GM23338 (cell line): Measurements from ENCODE around the gene PVR. TPM values are rescaled to one million over a fixed set of nuclear protein-coding genes. Genes with fewer than 3 reads are reported as not detected.

Experiments used
- ATAC-seq: fragments of 200-7000 bp; cut with Tn5 transposase; 3 replicates; pipeline ENCODE4 v1.9.1; 2020
- DNase-seq: peaks from one replicate; pipeline ENCODE4 v3.0.0-alpha.2; 2015; ENCODE audit warnings: low spot score
- H2AFZ ChIP-seq: fragments of 200-600 bp; sonication (generic); 2 replicates; pipeline ENCODE4 v1.8.0; 2016; ENCODE audit warnings: antibody characterized with exemption, mild to moderate bottlenecking, moderate library complexity
- H3F3A ChIP-seq: fragments of 200-600 bp; sonication (generic); replicated peaks from 2 replicates; pipeline ENCODE4 v1.8.0; 2017; ENCODE audit warnings: antibody characterized with exemption, mixed run types, low read depth
- H3K27ac ChIP-seq: fragments of 200-600 bp; sonication (generic); 2 replicates; pipeline ENCODE4 v1.6.1; 2016; ENCODE audit warnings: low read depth
- H3K27me3 ChIP-seq: fragments of 200-600 bp; sonication (generic); 2 replicates; pipeline ENCODE4 v1.8.0; 2016; ENCODE audit warnings: mild to moderate bottlenecking, mixed run types, moderate library complexity; ENCODE audit not compliant: insufficient read depth
- H3K36me3 ChIP-seq: fragments of 200-600 bp; sonication (generic); 2 replicates; pipeline ENCODE4 v1.8.0; 2016; ENCODE audit warnings: mild to moderate bottlenecking; ENCODE audit not compliant: insufficient read depth
- H3K4me1 ChIP-seq: fragments of 200-600 bp; sonication (generic); 2 replicates; pipeline ENCODE4 v1.8.0; 2016; ENCODE audit warnings: mild to moderate bottlenecking, moderate library complexity; ENCODE audit not compliant: insufficient read depth
- H3K4me2 ChIP-seq: fragments of 200-600 bp; sonication (generic); 2 replicates; pipeline ENCODE4 v1.7.1; 2017; ENCODE audit warnings: mixed run types
- H3K4me3 ChIP-seq: fragments of 200-600 bp; sonication (generic); 2 replicates; pipeline ENCODE4 v1.6.1; 2016; ENCODE audit warnings: mixed run types
- H3K79me2 ChIP-seq: fragments of 200-600 bp; sonication (generic); replicated peaks from 2 replicates; pipeline ENCODE4 v1.8.0; 2017; ENCODE audit warnings: mild to moderate bottlenecking; ENCODE audit not compliant: insufficient read depth
- H3K9me2 ChIP-seq: fragments of 200-600 bp; sonication (generic); 2 replicates; pipeline ENCODE4 v1.8.0; 2017; ENCODE audit not compliant: insufficient read depth
- H4K20me1 ChIP-seq: fragments of 200-600 bp; sonication (generic); replicated peaks from 2 replicates; pipeline ENCODE4 v1.8.0; 2017; ENCODE audit warnings: mild to moderate bottlenecking; ENCODE audit not compliant: insufficient read depth
- H3K27ac Mint-ChIP-seq: 2 replicates; pipeline ENCODE4 v1.8.0; 2020; ENCODE audit warnings: inconsistent platforms, mild to moderate bottlenecking, moderate library complexity, mixed read lengths
- H3K27me3 Mint-ChIP-seq: 3 replicates; pipeline ENCODE4 v1.8.0; 2022; ENCODE audit warnings: low read depth, mild to moderate bottlenecking, moderate library complexity, mixed read lengths, inconsistent platforms; ENCODE audit not compliant: insufficient read depth, poor library complexity
- H3K36me3 Mint-ChIP-seq: 3 replicates; pipeline ENCODE4 v1.8.0; 2021; ENCODE audit warnings: low read depth, mild to moderate bottlenecking, inconsistent platforms, moderate library complexity, mixed read lengths
- H3K4me1 Mint-ChIP-seq: 3 replicates; pipeline ENCODE4 v1.8.0; 2020; ENCODE audit warnings: mild to moderate bottlenecking, inconsistent platforms, mixed read lengths
- H3K4me3 Mint-ChIP-seq: 3 replicates; pipeline ENCODE4 v1.8.0; 2021; ENCODE audit warnings: moderate library complexity, mild to moderate bottlenecking, inconsistent platforms, mixed read lengths
- H3K9me3 Mint-ChIP-seq: 3 replicates; pipeline ENCODE4 v1.8.0; 2020; ENCODE audit warnings: moderate library complexity, mild to moderate bottlenecking, inconsistent platforms, mixed read lengths
- CREB1 ChIP-seq: fragments of 250-450 bp; sonication (Bioruptor Pico); IDR thresholded peaks from 2 replicates; pipeline ENCODE4 v1.5.0; 2020; ENCODE audit warnings: low read depth, mild to moderate bottlenecking, moderate library complexity
- EZH2phosphoT487 ChIP-seq: fragments of 200-600 bp; sonication (generic); IDR thresholded peaks from one replicate; pipeline ENCODE4 v1.8.1; 2018; ENCODE audit warnings: antibody characterized with exemption; ENCODE audit not compliant: unreplicated experiment
- POLR2AphosphoS5 ChIP-seq: IDR thresholded peaks from 2 replicates; pipeline ENCODE4 v1.6.1; 2016; ENCODE audit warnings: antibody characterized with exemption, low read depth
- STAT1 ChIP-seq: IDR thresholded peaks from one replicate; pipeline ENCODE4 v1.6.1; 2016; ENCODE audit warnings: antibody characterized with exemption; ENCODE audit not compliant: unreplicated experiment
- polyA plus RNA-seq: library from polyadenylated mRNA; unstranded; fragments of >200 nt; fragmentation: Nextera tagmentation; extraction: Ambion mirVana; gene quantifications from 2 replicates; pipeline ENCODE4 v1.2.1, GENCODE V29; 2016
- total RNA-seq: library from RNA; depleted of rRNA; stranded (reverse); fragments of >200 nt; shearing (Covaris generic); gene quantifications from 2 replicates; pipeline ENCODE4 v1.2.3, GENCODE V29; 2014
- TF ChIP-seq, protein P1 (sequence below): fragments of 250-450 bp; sonication (Bioruptor Pico); IDR thresholded peaks from 2 replicates; pipeline ENCODE4 v1.5.0; 2020; ENCODE audit warnings: mild to moderate bottlenecking, moderate library complexity
- TF ChIP-seq, protein P2 (sequence below), 2 experiments: fragments of 200-600 bp in 1 of 2; sonication (generic) in 1 of 2; conservative IDR thresholded peaks; 2 replicates each; pipeline versions ENCODE4 v1.5.1 to v1.6.1; 2016 to 2017; ENCODE audit warnings: antibody characterized with exemption in 2 of 2, low read depth in 2 of 2, mild to moderate bottlenecking in 2 of 2, moderate library complexity in 1 of 2

The PVR gene
- total and polyA plus RNA-seq, 2 experiments from 2014 or later, result 4.8 to 19.0 TPM

DNA sequence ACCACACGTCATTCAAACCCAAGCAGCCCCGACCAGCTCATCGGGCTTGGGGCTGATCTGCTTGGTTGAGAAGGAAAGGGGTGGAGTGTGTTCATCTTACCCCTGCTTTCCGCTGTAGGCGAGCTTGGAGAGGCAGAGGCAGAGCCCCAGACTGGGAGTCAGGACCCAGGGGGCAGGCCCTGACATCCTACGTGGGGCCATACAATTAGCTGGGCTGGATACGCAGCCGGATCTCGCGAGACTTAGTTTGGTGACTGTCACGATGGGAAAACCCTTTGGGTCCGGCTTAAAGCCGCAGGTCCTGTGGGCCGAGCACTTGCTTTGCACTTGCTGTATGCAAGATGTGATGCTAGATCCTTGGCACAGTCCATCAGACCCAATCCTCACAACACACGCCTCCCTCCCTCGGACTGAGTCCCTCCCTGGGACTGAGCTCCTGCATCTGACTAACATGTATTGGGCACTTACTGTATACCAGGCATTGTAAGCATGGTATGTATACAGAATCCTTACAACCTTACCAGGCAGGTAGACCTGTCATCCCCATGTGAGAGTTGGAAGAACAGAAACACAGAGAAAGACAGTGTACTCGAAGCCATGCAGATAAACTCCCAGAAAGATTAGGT lies 59.0 kb downstream of the PVR start (continued):
- TF ChIP-seq, protein P1, sequence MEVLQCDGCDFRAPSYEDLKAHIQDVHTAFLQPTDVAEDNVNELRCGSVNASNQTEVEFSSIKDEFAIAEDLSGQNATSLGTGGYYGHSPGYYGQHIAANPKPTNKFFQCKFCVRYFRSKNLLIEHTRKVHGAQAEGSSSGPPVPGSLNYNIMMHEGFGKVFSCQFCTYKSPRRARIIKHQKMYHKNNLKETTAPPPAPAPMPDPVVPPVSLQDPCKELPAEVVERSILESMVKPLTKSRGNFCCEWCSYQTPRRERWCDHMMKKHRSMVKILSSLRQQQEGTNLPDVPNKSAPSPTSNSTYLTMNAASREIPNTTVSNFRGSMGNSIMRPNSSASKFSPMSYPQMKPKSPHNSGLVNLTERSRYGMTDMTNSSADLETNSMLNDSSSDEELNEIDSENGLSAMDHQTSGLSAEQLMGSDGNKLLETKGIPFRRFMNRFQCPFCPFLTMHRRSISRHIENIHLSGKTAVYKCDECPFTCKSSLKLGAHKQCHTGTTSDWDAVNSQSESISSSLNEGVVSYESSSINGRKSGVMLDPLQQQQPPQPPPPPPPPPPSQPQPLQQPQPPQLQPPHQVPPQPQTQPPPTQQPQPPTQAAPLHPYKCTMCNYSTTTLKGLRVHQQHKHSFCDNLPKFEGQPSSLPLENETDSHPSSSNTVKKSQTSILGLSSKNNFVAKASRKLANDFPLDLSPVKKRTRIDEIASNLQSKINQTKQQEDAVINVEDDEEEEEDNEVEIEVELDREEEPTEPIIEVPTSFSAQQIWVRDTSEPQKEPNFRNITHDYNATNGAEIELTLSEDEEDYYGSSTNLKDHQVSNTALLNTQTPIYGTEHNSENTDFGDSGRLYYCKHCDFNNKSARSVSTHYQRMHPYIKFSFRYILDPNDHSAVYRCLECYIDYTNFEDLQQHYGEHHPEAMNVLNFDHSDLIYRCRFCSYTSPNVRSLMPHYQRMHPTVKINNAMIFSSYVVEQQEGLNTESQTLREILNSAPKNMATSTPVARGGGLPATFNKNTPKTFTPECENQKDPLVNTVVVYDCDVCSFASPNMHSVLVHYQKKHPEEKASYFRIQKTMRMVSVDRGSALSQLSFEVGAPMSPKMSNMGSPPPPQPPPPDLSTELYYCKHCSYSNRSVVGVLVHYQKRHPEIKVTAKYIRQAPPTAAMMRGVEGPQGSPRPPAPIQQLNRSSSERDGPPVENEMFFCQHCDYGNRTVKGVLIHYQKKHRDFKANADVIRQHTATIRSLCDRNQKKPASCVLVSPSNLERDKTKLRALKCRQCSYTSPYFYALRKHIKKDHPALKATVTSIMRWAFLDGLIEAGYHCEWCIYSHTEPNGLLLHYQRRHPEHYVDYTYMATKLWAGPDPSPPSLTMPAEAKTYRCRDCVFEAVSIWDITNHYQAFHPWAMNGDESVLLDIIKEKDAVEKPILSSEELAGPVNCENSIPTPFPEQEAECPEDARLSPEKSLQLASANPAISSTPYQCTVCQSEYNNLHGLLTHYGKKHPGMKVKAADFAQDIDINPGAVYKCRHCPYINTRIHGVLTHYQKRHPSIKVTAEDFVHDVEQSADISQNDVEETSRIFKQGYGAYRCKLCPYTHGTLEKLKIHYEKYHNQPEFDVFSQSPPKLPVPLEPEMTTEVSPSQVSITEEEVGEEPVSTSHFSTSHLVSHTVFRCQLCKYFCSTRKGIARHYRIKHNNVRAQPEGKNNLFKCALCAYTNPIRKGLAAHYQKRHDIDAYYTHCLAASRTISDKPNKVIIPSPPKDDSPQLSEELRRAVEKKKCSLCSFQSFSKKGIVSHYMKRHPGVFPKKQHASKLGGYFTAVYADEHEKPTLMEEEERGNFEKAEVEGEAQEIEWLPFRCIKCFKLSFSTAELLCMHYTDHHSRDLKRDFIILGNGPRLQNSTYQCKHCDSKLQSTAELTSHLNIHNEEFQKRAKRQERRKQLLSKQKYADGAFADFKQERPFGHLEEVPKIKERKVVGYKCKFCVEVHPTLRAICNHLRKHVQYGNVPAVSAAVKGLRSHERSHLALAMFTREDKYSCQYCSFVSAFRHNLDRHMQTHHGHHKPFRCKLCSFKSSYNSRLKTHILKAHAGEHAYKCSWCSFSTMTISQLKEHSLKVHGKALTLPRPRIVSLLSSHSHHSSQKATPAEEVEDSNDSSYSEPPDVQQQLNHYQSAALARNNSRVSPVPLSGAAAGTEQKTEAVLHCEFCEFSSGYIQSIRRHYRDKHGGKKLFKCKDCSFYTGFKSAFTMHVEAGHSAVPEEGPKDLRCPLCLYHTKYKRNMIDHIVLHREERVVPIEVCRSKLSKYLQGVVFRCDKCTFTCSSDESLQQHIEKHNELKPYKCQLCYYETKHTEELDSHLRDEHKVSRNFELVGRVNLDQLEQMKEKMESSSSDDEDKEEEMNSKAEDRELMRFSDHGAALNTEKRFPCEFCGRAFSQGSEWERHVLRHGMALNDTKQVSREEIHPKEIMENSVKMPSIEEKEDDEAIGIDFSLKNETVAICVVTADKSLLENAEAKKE (CRISPR knock-in tag), result no peak
- no peak for TF ChIP-seq POLR2AphosphoS5

DNA sequence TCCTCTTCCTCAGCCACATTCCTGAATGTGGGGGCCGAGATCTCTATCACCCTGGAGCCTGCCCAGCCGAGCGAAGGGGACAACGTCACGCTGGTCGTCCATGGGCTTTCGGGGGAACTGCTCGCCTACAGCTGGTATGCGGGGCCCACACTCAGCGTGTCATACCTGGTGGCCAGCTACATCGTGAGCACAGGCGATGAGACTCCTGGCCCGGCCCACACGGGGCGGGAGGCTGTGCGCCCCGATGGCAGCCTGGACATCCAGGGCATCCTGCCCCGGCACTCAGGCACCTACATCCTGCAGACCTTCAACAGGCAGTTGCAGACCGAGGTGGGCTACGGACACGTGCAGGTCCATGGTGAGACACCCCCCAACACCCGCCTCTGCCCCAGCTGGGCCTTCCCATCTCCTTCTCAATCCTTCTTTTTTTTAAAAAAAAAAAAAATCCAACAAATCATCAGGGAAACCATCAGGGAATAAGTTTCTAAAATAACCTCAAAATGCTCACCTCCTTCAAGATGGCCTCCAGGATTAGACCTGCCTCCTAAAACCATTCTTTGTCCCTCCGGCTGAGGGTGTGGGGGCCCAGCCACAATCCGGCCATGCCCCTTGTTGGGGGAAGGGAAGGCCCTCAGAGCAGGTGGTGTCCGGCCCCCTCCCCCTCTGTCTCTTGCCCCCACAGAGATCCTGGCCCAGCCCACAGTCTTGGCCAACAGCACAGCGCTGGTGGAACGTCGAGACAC lies 59.8 kb downstream of the PVR start:
- no peaks in the 10 kb centered on the region; the same call in 1 of the 2 replicates for H4K20me1 ChIP-seq
- no peak overlapping the region for H3K4me2 ChIP-seq
- H3K4me3 Mint-ChIP-seq, result no peak overlapping the region
- TF ChIP-seq, protein P2, sequence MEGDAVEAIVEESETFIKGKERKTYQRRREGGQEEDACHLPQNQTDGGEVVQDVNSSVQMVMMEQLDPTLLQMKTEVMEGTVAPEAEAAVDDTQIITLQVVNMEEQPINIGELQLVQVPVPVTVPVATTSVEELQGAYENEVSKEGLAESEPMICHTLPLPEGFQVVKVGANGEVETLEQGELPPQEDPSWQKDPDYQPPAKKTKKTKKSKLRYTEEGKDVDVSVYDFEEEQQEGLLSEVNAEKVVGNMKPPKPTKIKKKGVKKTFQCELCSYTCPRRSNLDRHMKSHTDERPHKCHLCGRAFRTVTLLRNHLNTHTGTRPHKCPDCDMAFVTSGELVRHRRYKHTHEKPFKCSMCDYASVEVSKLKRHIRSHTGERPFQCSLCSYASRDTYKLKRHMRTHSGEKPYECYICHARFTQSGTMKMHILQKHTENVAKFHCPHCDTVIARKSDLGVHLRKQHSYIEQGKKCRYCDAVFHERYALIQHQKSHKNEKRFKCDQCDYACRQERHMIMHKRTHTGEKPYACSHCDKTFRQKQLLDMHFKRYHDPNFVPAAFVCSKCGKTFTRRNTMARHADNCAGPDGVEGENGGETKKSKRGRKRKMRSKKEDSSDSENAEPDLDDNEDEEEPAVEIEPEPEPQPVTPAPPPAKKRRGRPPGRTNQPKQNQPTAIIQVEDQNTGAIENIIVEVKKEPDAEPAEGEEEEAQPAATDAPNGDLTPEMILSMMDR (conservative IDR thresholded peaks at IDR 0.05; ENCODE audit: low read depth in 2 of 2), result no peak
- TF ChIP-seq, protein P1 (CRISPR knock-in tag), result no peak
- TF ChIP-seq CREB1 (CRISPR knock-in tag), result no peak
- no peak for TF ChIP-seq EZH2phosphoT487
- TF ChIP-seq STAT1, result no peak
- H3F3A ChIP-seq, result no peaks in the 10 kb centered on the region
- H3K27me3 ChIP-seq, result no peaks in the 10 kb centered on the region
- ATAC-seq (no peak), DNase-seq (no peak)
- peaks cover 7% of the 10 kb centered on the region for H3K27me3 Mint-ChIP-seq
- no peaks in the 10 kb centered on the region for H3K9me2 ChIP-seq
- no peaks in the 10 kb centered on the region for H3K36me3 ChIP-seq
- H3K9me3 Mint-ChIP-seq, result no peaks in the 10 kb centered on the region
- no peak overlapping the region for H3K27ac ChIP-seq
- H3K27ac Mint-ChIP-seq, result no peak overlapping the region
- H3K4me1 ChIP-seq, result no peaks in the 10 kb centered on the region
- H3K4me1 Mint-ChIP-seq, result no peaks in the 10 kb centered on the region
- H3K79me2 ChIP-seq, result no peaks in the 10 kb centered on the region
- no peaks in the 10 kb centered on the region for H3K36me3 Mint-ChIP-seq
- no peak overlapping the region; the same call in 1 of the 2 replicates for H2AFZ ChIP-seq
- no peak overlapping the region for H3K4me3 ChIP-seq
